D721Med (cell line): ENCODE measurements around the gene UQCC2.

Source experiments
- DNase-seq: peaks from one replicate; pipeline ENCODE4 v3.0.0; 2011; ENCODE audit warnings: low spot score; ENCODE audit not compliant: insufficient read length
- FAIRE-seq: peaks from 2 replicates; lab custom pipeline; 2011; peaks lifted over from hg19 to GRCh38; lab: Jason Lieb, UNC
- CTCF ChIP-seq: IDR thresholded peaks from 2 replicates; pipeline ENCODE4 v1.5.1; 2012; ENCODE audit warnings: mild to moderate bottlenecking, control low read depth; ENCODE audit not compliant: insufficient read depth; ENCODE audit errors: missing control alignments

Gene UQCC2

GRCh38 chr6:33738153-33738552, 26.7 kb upstream of the UQCC2 start:
- DNase-seq (no peak), FAIRE-seq (no peak)
- no peak for TF ChIP-seq CTCF

- FAIRE-seq, result no peak
- TF ChIP-seq CTCF, result no peak
- no peak for DNase-seq
These were observed 25.9 kb upstream of the UQCC2 start for GRCh38 chr6:33737267-33738026.

- no peak for FAIRE-seq
- no peak for DNase-seq
- TF ChIP-seq CTCF, result no peak
These were observed 23.7 kb upstream of the UQCC2 start for GRCh38 chr6:33735216-33735615.

- no peak for DNase-seq
- FAIRE-seq, result no peak
- TF ChIP-seq CTCF, result no peak
These were observed 22.2 kb upstream of the UQCC2 start for GRCh38 chr6:33733709-33734007.

- FAIRE-seq (no peak), DNase-seq (no peak)
- no peak for TF ChIP-seq CTCF
These were observed 21.6 kb upstream of the UQCC2 start for GRCh38 chr6:33732817-33733708.

- TF ChIP-seq CTCF, result no peak
- no peak for FAIRE-seq
- no peak for DNase-seq
These were observed 20.9 kb upstream of the UQCC2 start for GRCh38 chr6:33732385-33732784.

GRCh38 chr6:33731751-33732282, 20.3 kb upstream of the UQCC2 start:
- FAIRE-seq (no peak), DNase-seq (no peak)
- TF ChIP-seq CTCF, result no peak
